Right ventricle myocardium inferior (tissue), 1 donor: ENCODE measurements around the gene MYEOV. TPM values are rescaled to one million over a fixed set of nuclear protein-coding genes. Genes with fewer than 3 reads are reported as not detected.
A peak's percentile ranks its signal among the peaks of the same experiment; 100 is the strongest.

Experiments
- ATAC-seq: fragments of 200-7000 bp; cut with Tn5 transposase; one replicate; pipeline ENCODE4 v1.9.1; 2020; ENCODE audit warnings: mild to moderate bottlenecking, moderate library complexity
- DNase-seq: peaks from one replicate; pipeline ENCODE4 v3.0.0; 2021; ENCODE audit errors: missing footprints
- intact Hi-C: fragments of 100-400 bp; cut with DNase I; formaldehyde crosslinking; loops from one replicate; pipeline ENCODE4 v1.11.0; 2022
- total RNA-seq: library from RNA; stranded (reverse); fragmentation: NEBNext Ultra II Directional; extraction: Animal tissue kit (Norgen Biotek cat#: 25700); gene quantifications from one replicate; pipeline ENCODE4 v1.2.1, GENCODE V29; 2021
- donor health status: DM: no; HTN: yes; CAD: no; lungs with severe emphysema.

Gene MYEOV
- total RNA-seq, 1 donor from 2014 or later: not detected

- DNase-seq (peak; percentile 56), ATAC-seq (no peak)
- intact Hi-C loops: no loop called here
Measured at GRCh38 chr11:69308491-69308911, 14.5 kb downstream of the MYEOV start.

- DNase-seq (no peak), ATAC-seq (no peak)
- intact Hi-C loops: no loop called here
Measured at GRCh38 chr11:69308936-69309615, 15.1 kb downstream of the MYEOV start.

GRCh38 chr11:69309631-69310280, 15.8 kb downstream of the MYEOV start:
- ATAC-seq (no peak), DNase-seq (no peak)
- intact Hi-C loops: no loop called here

GRCh38 chr11:69310351-69310750, 16.4 kb downstream of the MYEOV start:
- intact Hi-C loops: no loop called here
- ATAC-seq (no peak), DNase-seq (no peak)

GRCh38 chr11:69310934-69311766, 17.2 kb downstream of the MYEOV start:
- no peak for ATAC-seq
- no peak for DNase-seq
- intact Hi-C loops: no loop called here

- DNase-seq: no peak
- ATAC-seq: no peak
- intact Hi-C loops: no loop called here
Measured at GRCh38 chr11:69311767-69312385, 17.9 kb downstream of the MYEOV start.

- peak; percentile 86 for ATAC-seq
- DNase-seq: no peak
- intact Hi-C loops: no loop called here
Measured at GRCh38 chr11:69312453-69313404, 18.8 kb downstream of the MYEOV start.

GRCh38 chr11:69313992-69314391, 20.0 kb downstream of the MYEOV start:
- ATAC-seq (no peak), DNase-seq (no peak)

GRCh38 chr11:69314555-69314954, 20.6 kb downstream of the MYEOV start:
- DNase-seq (no peak), ATAC-seq (no peak)
- intact Hi-C loops: no loop called here

More at GRCh38 chr11:69313992-69314391, 20.0 kb downstream of the MYEOV start:
- intact Hi-C loops: no loop called here

- intact Hi-C loops: no loop called here
- DNase-seq: no peak
- ATAC-seq: no peak
Measured at GRCh38 chr11:69316956-69317355, 23.0 kb downstream of the MYEOV start.

- no peak for ATAC-seq
Measured at GRCh38 chr11:69317401-69318092, 23.6 kb downstream of the MYEOV start.

GRCh38 chr11:69318093-69318420, 24.1 kb downstream of the MYEOV start:
- DNase-seq (no peak), ATAC-seq (no peak)
- intact Hi-C loops: no loop called here

More at GRCh38 chr11:69317401-69318092, 23.6 kb downstream of the MYEOV start:
- no peak for DNase-seq
- intact Hi-C loops: no loop called here

GRCh38 chr11:69319255-69320106, 25.5 kb downstream of the MYEOV start:
- intact Hi-C loops: no loop called here
- no peak for ATAC-seq
- no peak for DNase-seq

- ATAC-seq: no peak
- no peak for DNase-seq
- intact Hi-C loops: no loop called here
Measured at GRCh38 chr11:69320326-69320725, 26.4 kb downstream of the MYEOV start.

- ATAC-seq: peak; percentile 28
- no peak for DNase-seq
- intact Hi-C loops: no loop called here
Measured at GRCh38 chr11:69320756-69321741, 27.1 kb downstream of the MYEOV start.

- intact Hi-C loops: no loop called here
- no peak for ATAC-seq
- no peak for DNase-seq
Measured at GRCh38 chr11:69321877-69322361, 28.0 kb downstream of the MYEOV start.
